B cell (primary cell): ENCODE results near the gene TNFRSF6B. TPM values are rescaled to one million over a fixed set of nuclear protein-coding genes. Genes with fewer than 3 reads are reported as not detected.

Source experiments
- ATAC-seq: fragments of 200-7000 bp; cut with Tn5 transposase; one replicate; pipeline ENCODE4 v1.10.0; 2021; ENCODE audit warnings: low read depth, mild to moderate bottlenecking, moderate number of reproducible peaks, moderate library complexity
- CTCF ChIA-PET: fragments of 350-600 bp; sonication (Branson Sonifier 250); formaldehyde crosslinking; loops from one replicate; lab custom pipeline; 2021; ENCODE audit warnings: antibody characterized with exemption, inconsistent platforms; lab: Charles Lee
- POLR2A ChIA-PET: fragments of 350-600 bp; sonication (Branson Sonifier 250); formaldehyde crosslinking; loops from one replicate; lab custom pipeline; 2021; ENCODE audit warnings: antibody characterized with exemption; lab: Charles Lee
- DNase-seq: peaks from one replicate; pipeline ENCODE4 v3.0.0; 2013
- H2AFZ ChIP-seq: 2 replicates; pipeline ENCODE4 v1.6.1; 2012; ENCODE audit warnings: mild to moderate bottlenecking, low read depth, low read length; ENCODE audit not compliant: insufficient read depth, poor library complexity, severe bottlenecking
- H3K27ac ChIP-seq, 2 donors: 1 replicate in 1 of 2; 2 replicates in 1 of 2; pipeline ENCODE4 v1.5.1; 2012 to 2013; ENCODE audit warnings: low read length in 2 of 2, mild to moderate bottlenecking in 2 of 2, moderate library complexity in 1 of 2
- H3K27me3 ChIP-seq, 4 experiments: fragments of 200-600 bp in 1 of 4; sonication (generic) in 1 of 4; replicated peaks in 1 of 4; 1 replicate in 2 of 4; 2 replicates in 2 of 4; pipeline versions ENCODE4 v1.6.1 to v1.7.0; 2013 to 2016; ENCODE audit warnings: low read length in 3 of 4, mild to moderate bottlenecking in 2 of 4, mixed read lengths in 1 of 4, moderate library complexity in 1 of 4; ENCODE audit not compliant: insufficient read depth in 4 of 4, control insufficient read depth in 3 of 4; ENCODE audit errors: control extremely low read depth in 1 of 4
- H3K36me3 ChIP-seq, 2 experiments: replicated peaks in 1 of 2; 1 replicate in 1 of 2; 2 replicates in 1 of 2; pipeline versions ENCODE4 v1.6.1 to v1.7.1; 2013; ENCODE audit warnings: low read length in 1 of 2; ENCODE audit not compliant: insufficient read depth in 2 of 2, control insufficient read depth in 1 of 2; ENCODE audit errors: control extremely low read depth in 1 of 2, extremely low read depth in 1 of 2
- H3K4me1 ChIP-seq, 2 donors: fragments of 200-600 bp in 1 of 2; sonication (generic) in 1 of 2; 1 replicate in 1 of 2; 2 replicates in 1 of 2; pipeline versions ENCODE4 v1.5.1 to v1.6.1; 2013 to 2017; ENCODE audit warnings: low read length in 2 of 2; ENCODE audit not compliant: control insufficient read depth in 2 of 2, insufficient read depth in 2 of 2
- H3K4me2 ChIP-seq: replicated peaks from 2 replicates; pipeline ENCODE3; 2012; ENCODE audit warnings: mild to moderate bottlenecking, low read depth, low read length; ENCODE audit not compliant: poor library complexity, severe bottlenecking
- H3K4me3 ChIP-seq, 5 experiments: fragments of 200-600 bp in 1 of 5; sonication (generic) in 1 of 5; 1 replicate in 3 of 5; 2 replicates in 2 of 5; pipeline versions ENCODE4 v1.5.1 to v1.7.0; 2011 to 2016; ENCODE audit warnings: low read length in 4 of 5, mild to moderate bottlenecking in 4 of 5, low read depth in 2 of 5, control low read depth in 1 of 5, moderate library complexity in 1 of 5; ENCODE audit not compliant: insufficient read depth in 1 of 5; ENCODE audit errors: control extremely low read depth in 1 of 5, extremely low read depth in 1 of 5
- H3K79me2 ChIP-seq: fragments of 200-600 bp; sonication (generic); one replicate; pipeline ENCODE4 v1.6.0; 2016; ENCODE audit warnings: low read length; ENCODE audit not compliant: control insufficient read depth, insufficient read depth
- H3K9ac ChIP-seq: fragments of 200-600 bp; sonication (generic); 2 replicates; pipeline ENCODE4 v1.6.1; 2017; ENCODE audit warnings: mild to moderate bottlenecking, low read length, moderate library complexity
- H3K9me3 ChIP-seq, 3 donors: one replicate each; pipeline versions ENCODE4 v1.6.1 to v1.7.1; 2013; ENCODE audit warnings: low read length in 2 of 3; ENCODE audit not compliant: control insufficient read depth in 2 of 3, insufficient read depth in 1 of 3; ENCODE audit errors: control extremely low read depth in 1 of 3
- H4K20me1 ChIP-seq: 2 replicates; pipeline ENCODE4 v1.6.0; 2012; ENCODE audit warnings: mild to moderate bottlenecking, low read length; ENCODE audit not compliant: insufficient read depth, control insufficient read depth, poor library complexity, severe bottlenecking
- H3K27ac Mint-ChIP-seq: one replicate; pipeline ENCODE4 v1.8.0; 2021; ENCODE audit warnings: mixed read lengths
- H3K27me3 Mint-ChIP-seq: one replicate; pipeline ENCODE4 v1.8.0; 2021; ENCODE audit warnings: mixed read lengths
- H3K4me1 Mint-ChIP-seq: one replicate; pipeline ENCODE4 v1.8.0; 2021; ENCODE audit warnings: mixed read lengths
- H3K4me3 Mint-ChIP-seq: one replicate; pipeline ENCODE4 v1.8.0; 2021; ENCODE audit warnings: mixed read lengths
- H3K9me3 Mint-ChIP-seq: one replicate; pipeline ENCODE4 v1.8.0; 2022; ENCODE audit warnings: mixed read lengths; ENCODE audit not compliant: insufficient read depth
- EZH2 ChIP-seq: IDR thresholded peaks from 2 replicates; pipeline ENCODE4 v1.6.1; 2012; ENCODE audit warnings: borderline replicate concordance, low read depth, mild to moderate bottlenecking, moderate library complexity, low read length; ENCODE audit not compliant: insufficient read depth, poor library complexity, severe bottlenecking
- WGBS: methylation state at CpG from one replicate; pipeline ENCODE4 v1.1.5; 2013; ENCODE audit warnings: missing lambda C conversion rate; ENCODE audit not compliant: insufficient coverage; 5-methylcytosine and 5-hydroxymethylcytosine counted together
- intact Hi-C: fragments of 100-400 bp; cut with micrococcal nuclease; formaldehyde crosslinking; loops from one replicate; pipeline ENCODE4 v1.10.0; 2022
- polyA plus RNA-seq: library from polyadenylated mRNA; depleted of rRNA; stranded (reverse); fragments of >200 nt; gene quantifications from 2 replicates; pipeline ENCODE4 v1.2.3, GENCODE V29; 2012
- total RNA-seq, 2 donors: library from RNA; stranded (reverse); fragments of 120-200 nt in 1 of 2; gene quantifications; 1 replicate in 1 of 2; 2 replicates in 1 of 2; pipeline versions ENCODE4 v1.2.3 to v1.2.4, GENCODE V29; 2013 to 2022
- TF ChIP-seq, protein P1 (sequence below): fragments of 200-600 bp; IDR thresholded peaks from one replicate; pipeline ENCODE4 v1.8.0; 2022; ENCODE audit warnings: antibody characterized with exemption, mild to moderate bottlenecking

Gene TNFRSF6B
- total and polyA plus RNA-seq, 2 donors (not counting 1 experiment from before 2014, with no cell fraction given), result 6.7 TPM; not detected in 1

DNA sequence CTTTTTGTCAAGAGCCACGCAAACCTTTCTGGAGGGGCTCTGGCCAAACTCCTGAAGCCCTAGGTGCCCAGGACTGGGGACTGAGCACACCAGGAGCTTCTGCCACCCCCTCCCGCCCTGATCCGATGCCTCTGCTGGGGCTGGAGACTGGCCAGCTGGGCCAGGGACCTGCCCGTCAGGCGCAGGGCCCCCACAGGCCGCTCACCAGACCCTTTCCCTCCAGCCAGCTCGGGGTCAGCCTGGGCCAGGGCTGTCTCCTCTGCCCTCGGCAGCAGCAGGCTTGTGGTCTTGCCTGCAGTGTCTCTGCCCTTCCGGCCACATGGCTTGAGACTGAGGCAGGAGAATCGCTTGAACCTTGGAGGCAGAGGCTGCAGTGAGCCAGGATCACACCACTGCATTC, 23.8 kb upstream of the TNFRSF6B start:
- no peaks in the 10 kb centered on the region for H3K79me2 ChIP-seq
- peaks cover 0 to 16% of the 10 kb centered on the region in 2 experiments for H3K36me3 ChIP-seq
- H3K4me2 ChIP-seq, result no peak overlapping the region
- intact Hi-C loops, result no loop called here
- no peaks in the 10 kb centered on the region for H3K9me3 ChIP-seq
- H3K9ac ChIP-seq, result no peak overlapping the region
- ATAC-seq, result no peak
- WGBS, result 98% methylated on average over 10 of the region's 10 CpGs
- Mint-ChIP-seq H3K4me1 (no peaks in the 10 kb centered on the region), H3K27me3 (no peaks in the 10 kb centered on the region), H3K9me3 (no peaks in the 10 kb centered on the region), H3K27ac (no peak overlapping the region), H3K4me3 (no peak overlapping the region)
- no peak overlapping the region for H3K27ac ChIP-seq
- no peak overlapping the region for H2AFZ ChIP-seq
- POLR2A ChIA-PET, result no interaction called here
- TF ChIP-seq, protein P1, sequence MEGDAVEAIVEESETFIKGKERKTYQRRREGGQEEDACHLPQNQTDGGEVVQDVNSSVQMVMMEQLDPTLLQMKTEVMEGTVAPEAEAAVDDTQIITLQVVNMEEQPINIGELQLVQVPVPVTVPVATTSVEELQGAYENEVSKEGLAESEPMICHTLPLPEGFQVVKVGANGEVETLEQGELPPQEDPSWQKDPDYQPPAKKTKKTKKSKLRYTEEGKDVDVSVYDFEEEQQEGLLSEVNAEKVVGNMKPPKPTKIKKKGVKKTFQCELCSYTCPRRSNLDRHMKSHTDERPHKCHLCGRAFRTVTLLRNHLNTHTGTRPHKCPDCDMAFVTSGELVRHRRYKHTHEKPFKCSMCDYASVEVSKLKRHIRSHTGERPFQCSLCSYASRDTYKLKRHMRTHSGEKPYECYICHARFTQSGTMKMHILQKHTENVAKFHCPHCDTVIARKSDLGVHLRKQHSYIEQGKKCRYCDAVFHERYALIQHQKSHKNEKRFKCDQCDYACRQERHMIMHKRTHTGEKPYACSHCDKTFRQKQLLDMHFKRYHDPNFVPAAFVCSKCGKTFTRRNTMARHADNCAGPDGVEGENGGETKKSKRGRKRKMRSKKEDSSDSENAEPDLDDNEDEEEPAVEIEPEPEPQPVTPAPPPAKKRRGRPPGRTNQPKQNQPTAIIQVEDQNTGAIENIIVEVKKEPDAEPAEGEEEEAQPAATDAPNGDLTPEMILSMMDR, result no peak
- TF ChIP-seq EZH2, result no peak
- DNase-seq, result no peak
- H3K4me3 ChIP-seq, result no peak overlapping the region
- H4K20me1 ChIP-seq, result no peaks in the 10 kb centered on the region
- H3K4me1 ChIP-seq, result no peaks in the 10 kb centered on the region
- CTCF ChIA-PET, result no interaction called here
- H3K27me3 ChIP-seq, result no peaks in the 10 kb centered on the region

DNA sequence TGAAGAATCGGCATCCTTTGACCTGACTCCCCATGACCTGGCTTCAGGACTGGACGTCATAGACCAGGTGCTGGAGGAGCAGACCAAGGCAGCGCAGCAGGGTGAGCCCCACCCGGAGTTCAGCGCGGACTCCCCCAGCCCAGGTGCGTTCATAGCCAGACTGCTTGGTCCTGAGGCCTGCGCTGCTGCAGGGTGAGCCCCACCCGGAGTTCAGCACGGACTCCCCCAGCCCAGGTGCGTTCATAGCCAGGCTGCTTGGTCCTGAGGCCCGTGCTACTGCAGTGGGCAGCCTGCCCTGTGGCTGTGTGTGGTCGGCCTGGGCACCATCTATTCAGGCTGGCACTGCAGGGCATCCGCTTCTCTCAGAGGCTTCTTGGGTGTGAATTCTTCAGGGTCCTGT, 22.5 kb upstream of the TNFRSF6B start:
- POLR2A ChIA-PET, result no interaction called here
- no peak overlapping the region for H3K4me2 ChIP-seq
- H3K27ac Mint-ChIP-seq, result no peak overlapping the region

More for the DNA sequence above, 22.5 kb upstream of the TNFRSF6B start:
- Histone ChIP-seq H2AFZ (no peak overlapping the region), H3K79me2 (no peaks in the 10 kb centered on the region), H3K9ac (no peak overlapping the region), H3K36me3 (peaks cover 0 to 12% of the 10 kb centered on the region in 2 experiments), H3K4me3 (no peak overlapping the region), H4K20me1 (no peaks in the 10 kb centered on the region), H3K27ac (no peak overlapping the region), H3K27me3 (no peaks in the 10 kb centered on the region), H3K4me1 (no peaks in the 10 kb centered on the region), H3K9me3 (no peaks in the 10 kb centered on the region)
- H3K9me3 Mint-ChIP-seq, result no peaks in the 10 kb centered on the region
- DNase-seq (no peak), ATAC-seq (no peak)
- no peak for TF ChIP-seq EZH2
- TF ChIP-seq, protein P1, result no peak
- 97% methylated on average over 13 of the region's 14 CpGs for WGBS
- CTCF ChIA-PET, result interaction anchor here (0.5 kb wide), 1 partner anchor 44 kb away, joined by 3 read pairs; no protein-coding TSS in a partner anchor
- intact Hi-C loops, result no loop called here
- H3K4me3 Mint-ChIP-seq, result no peak overlapping the region
- no peaks in the 10 kb centered on the region for H3K27me3 Mint-ChIP-seq
- no peaks in the 10 kb centered on the region for H3K4me1 Mint-ChIP-seq
